ENCODE measurements around the gene ZDHHC12.
"Not testable (repeated sequence)": the region's sequence is repeated elsewhere in the genome, so short reads cannot be mapped to it uniquely, and the experiment has no call there.

The ZDHHC12 gene

DNA sequence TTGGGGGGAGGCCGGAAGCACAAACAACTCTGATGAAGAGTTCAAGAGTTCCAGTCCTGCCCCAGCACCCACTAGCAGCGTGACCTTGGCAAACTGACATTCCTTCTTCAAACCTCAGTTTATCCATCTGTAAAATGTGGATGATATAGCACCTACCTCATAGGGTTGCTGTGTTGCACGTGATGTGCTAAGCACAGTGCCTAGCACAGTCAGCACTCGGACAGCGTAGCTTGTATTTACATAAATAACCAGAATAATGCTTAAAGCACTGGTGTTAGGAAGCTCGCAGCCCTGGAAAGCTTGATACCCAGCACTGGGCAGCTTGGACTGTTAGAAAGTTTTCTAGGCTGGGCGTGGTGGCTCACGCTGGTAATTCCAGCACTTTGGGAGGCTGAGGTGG, 16.5 kb downstream of the ZDHHC12 start:
- no peak for DNase-seq (ENCODE audit: low read depth)

DNA sequence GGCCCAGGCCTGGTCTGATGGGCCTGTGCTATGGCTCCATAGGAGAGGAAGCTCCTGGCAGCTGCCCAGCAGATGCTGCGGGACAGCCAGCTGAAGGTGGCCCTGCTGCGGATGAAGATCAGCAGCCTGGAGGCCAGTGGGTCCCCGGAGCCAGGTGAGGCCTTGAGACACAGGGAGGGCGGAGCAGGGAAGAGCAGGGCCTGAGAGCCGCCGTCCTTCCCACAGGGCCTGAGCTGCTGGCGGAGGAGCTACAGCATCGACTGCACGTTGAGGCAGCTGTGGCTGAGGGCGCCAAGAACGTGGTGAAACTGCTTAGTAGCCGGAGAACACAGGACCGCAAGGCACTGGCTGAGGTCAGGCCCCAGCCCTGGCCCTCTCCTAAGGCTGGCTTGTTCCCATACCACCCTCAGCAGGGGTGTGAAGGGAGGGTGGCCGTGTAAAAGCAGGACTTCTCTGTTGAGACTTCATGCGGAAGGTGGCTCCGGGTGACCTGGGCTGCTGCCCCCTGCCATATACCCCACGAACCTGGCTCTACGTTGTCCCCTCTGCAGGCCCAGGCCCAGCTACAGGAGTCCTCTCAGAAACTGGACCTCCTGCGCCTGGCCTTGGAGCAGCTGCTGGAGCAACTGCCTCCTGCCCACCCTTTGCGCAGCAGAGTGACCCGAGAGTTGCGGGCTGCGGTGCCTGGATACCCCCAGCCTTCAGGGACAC, 17.1 kb downstream of the ZDHHC12 start:
- no peak for DNase-seq (ENCODE audit: low read depth)

DNA sequence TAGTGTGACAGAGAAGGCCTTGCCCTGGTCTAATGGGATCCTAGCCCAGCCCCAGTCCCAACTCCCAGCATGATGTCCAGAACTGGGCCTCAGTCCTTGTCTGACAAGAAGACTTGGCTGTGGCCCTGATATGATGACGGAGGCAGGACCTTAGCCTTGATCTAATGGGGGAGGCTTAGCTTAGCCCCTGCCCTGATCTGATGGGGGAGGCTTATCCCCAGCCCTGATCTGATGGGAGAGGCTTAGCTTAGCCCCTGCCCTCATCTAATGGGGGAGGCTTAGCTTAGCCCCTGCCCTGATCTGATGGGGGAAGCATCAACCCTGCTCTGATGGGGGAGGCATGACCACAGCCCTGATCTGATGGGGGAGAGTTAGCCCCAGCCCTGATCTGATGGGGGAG, 17.9 kb downstream of the ZDHHC12 start:
- DNase-seq (ENCODE audit: low read depth) = no peak

GRCh38 chr9:128705051-128705965, 18.6 kb downstream of the ZDHHC12 start:
- no peak for DNase-seq (ENCODE audit: low read depth)

DNA sequence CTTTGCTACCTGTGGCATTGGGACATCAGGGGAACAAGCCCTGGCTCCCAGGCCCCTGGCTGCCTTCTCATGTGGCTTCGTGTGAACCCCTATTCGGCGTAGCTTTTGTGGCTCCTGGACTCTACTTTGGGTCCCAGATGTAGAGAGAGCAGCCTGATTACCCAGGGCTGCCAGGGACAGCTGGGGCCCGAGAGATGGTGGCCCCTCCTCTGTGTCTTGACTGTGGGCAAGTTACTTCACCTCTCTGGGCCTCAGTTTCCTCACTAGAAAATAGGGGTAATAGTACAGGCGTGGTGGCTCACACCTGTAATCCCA, 19.6 kb downstream of the ZDHHC12 start:
- DNase-seq (ENCODE audit: low read depth) = no peak

- no peak for DNase-seq (ENCODE audit: low read depth)
These were observed 20.1 kb downstream of the ZDHHC12 start for GRCh38 chr9:128703616-128704355.

DNA sequence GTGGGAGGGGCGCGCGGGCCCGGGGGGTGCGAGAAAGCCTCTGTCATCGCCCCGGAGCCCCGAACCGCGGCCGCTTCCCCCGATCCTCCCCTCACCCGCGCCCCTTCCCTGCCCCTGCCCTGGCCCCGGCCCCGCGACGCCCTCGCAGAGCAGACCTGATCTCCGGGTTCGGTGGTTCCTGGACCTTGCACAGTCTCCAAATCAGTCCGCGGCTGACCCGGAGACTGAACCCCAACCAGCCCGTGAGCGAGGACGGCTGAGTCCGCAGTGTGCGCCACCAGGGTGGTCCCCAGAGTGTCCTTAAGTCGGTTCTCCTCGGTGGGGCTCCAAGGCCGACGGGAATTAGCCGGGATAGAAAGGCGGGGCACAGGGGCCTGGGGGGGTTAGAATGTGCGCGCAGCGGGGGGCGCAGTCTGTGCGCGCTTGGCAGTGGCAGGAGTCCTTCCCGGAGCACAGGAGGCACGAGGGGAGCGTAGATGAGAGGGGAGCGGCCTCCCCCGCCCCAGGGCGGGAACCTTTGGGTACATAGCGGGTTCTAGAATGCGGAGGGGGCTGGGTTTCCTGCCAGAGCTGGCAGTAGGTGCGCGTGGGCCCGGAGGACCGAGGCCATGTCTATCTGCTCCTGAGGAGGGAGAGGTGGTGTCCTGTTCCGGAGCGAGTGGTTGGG, 20.8 kb downstream of the ZDHHC12 start:
- DNase-seq (ENCODE audit: low read depth) = peak; percentile 62

- DNase-seq (ENCODE audit: low read depth) = peak; percentile 77
These were observed 21.4 kb downstream of the ZDHHC12 start, which contains the start of gene PKN3 for GRCh38 chr9:128702445-128702948. Gene PKN3, plus strand, starts transcription at chr9:128702503. Its CDS starts 413 bp downstream, at chr9:128702916.

GRCh38 chr9:128701227-128701854, 22.6 kb downstream of the ZDHHC12 start:
- DNase-seq (ENCODE audit: low read depth) = no peak

DNA sequence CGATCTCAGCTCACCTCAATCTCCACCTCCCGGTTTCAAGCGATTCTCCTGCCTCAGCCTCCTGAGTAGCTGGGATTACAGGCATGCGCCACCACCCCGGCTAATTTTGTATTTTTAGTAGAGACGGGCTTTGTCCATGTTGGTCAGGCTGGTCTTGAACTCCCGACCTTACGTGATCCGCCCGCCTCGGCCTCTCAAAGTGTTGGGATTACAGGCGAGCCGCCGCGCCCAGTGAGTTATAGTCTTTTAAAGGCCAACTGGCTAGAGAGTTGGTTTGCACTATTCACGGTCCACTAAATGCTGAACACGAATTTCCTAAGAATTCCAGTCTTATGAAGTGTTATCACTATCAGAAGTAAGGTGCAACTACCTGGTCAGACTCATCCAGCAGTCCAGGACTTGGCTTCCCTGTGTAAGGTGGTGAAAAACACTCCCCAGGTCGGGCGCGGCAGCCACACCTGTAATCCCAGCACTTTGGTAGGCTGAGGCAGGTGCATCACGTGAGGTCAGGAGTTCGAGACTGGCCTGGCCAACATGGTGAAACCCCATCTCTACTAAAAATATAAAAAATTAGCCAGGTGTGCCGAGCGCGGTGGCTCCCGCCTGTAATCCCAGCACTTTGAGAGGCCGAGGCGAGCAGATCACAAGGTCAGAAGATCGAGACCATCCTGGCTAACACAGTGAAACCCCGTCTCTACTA, 24.7 kb downstream of the ZDHHC12 start:
- not testable (repeated sequence) for DNase-seq (ENCODE audit: low read depth)

- no peak for DNase-seq (ENCODE audit: low read depth)
These were observed 26.8 kb downstream of the ZDHHC12 start for GRCh38 chr9:128696923-128697707.

- DNase-seq (ENCODE audit: low read depth) = no peak
These were observed 29.6 kb downstream of the ZDHHC12 start for GRCh38 chr9:128694344-128694743.

DNA sequence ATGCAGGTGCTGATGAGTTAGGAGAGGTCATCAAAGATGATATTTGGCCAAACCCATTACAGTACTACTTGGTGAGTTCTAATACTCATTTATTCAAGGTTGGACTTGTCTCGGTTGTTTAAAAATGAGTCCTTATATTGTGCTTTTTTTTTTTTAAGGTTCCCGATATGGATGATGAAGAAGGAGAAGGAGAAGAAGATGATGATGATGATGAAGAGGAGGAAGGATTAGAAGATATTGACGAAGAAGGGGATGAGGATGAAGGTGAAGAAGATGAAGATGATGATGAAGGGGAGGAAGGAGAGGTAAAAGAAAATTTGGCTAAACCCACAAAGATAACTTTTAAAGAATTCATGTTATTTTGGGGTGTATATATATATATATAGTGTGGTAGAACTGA, 30.2 kb downstream of the ZDHHC12 start:
- DNase-seq (ENCODE audit: low read depth) = not testable (repeated sequence)

DNA sequence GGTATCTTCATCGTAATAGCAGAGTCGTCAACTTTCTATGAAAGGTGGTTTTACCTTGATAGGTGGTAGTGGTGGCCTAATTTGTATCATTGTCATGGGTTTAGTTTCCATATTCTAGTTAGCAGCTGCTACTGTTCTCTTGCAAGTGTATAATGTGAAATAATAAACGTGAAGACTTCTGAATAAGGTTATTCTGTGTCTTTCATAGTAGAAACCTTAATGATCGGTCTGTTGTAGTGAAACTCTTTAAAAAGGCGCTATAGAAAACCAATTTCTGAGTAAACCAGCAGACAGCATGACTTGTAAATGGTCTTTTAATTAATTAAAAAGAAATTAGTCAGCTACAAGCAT, 33.3 kb downstream of the ZDHHC12 start:
- DNase-seq (ENCODE audit: low read depth) = no peak

DNA sequence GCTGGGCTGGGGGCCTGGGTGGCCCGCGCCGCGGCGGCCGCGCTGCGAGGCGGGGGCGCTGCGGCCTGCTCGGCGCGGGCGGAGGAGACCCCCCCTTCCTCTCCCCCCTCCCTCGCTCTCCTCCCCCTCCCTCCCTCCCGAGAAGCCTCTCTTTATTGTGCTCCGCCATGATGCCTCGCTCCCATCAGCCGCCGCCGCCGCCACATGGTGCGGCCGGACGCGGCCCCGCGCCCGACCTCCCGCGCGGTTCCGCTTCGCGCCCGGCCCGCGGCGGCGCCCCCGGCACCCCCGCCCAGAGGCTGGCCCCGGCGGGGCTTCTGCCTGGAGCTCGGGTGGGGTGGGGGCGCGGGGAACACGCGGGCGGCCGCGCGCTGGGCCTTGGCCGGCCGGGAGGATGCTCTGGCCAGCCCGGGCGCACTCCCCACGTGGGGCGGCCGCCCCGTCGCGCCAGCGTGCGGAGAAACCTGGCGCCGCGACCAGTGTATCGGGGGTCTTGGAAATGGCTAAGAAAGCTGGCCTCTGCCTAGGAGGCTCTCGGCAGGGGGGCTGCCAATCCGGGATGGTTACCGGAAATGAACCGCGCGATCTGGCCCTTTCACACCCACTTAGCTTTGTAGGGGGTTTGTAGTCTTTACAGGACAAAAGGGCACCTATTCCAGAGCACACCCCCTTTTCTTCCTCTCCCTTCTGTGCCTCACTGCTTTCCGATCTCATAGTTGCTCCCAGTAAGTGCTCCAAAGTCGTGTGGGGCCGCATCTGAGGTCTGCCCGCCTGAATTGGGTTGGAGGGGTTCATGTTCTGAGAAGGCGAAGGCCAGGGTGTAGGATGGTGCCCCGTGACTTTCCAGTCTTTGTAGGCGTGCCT, 33.9 kb downstream of the ZDHHC12 start:
- no peak for DNase-seq (ENCODE audit: low read depth)

GRCh38 chr9:128689293-128689774, 34.6 kb downstream of the ZDHHC12 start:
- DNase-seq (ENCODE audit: low read depth) = peak; percentile 67

- DNase-seq (ENCODE audit: low read depth) = peak; percentile 83
These were observed 35.2 kb downstream of the ZDHHC12 start, which contains the start of gene SET for GRCh38 chr9:128688501-128689292. Gene SET, plus strand, starts transcription at chr9:128689222. Its CDS starts 361 bp downstream, at chr9:128689583.

- no peak for DNase-seq (ENCODE audit: low read depth)
These were observed 36.5 kb downstream of the ZDHHC12 start for GRCh38 chr9:128687453-128687852.
